ENCODE data around the gene RXRA. TPM values are rescaled to one million over a fixed set of nuclear protein-coding genes. Genes with fewer than 3 reads are reported as not detected.
"Not testable (repeated sequence)": the region's sequence is repeated elsewhere in the genome, so short reads cannot be mapped to it uniquely, and the experiment has no call there.

Gene RXRA
- polyA plus RNA-seq, 1 experiment: 12.0 TPM

- H3K36me3 ChIP-seq (ENCODE audit: control insufficient read depth, insufficient read depth, low read length): no peaks in the 10 kb centered on the region
- H3K4me3 ChIP-seq (ENCODE audit: low read depth, low read length): no peak overlapping the region
- ChIA-PET POLR2A (no interaction called here), CTCF (interaction anchor here (1.7 kb wide), 1 partner anchor 136 kb away, joined by 5 read pairs; no protein-coding TSS in a partner anchor)
- DNase-seq (ENCODE audit: low read depth): no peak
- no peak for TF ChIP-seq CTCF (IDR thresholded peaks at IDR 0.05; ENCODE audit: insufficient read depth, low read depth, low read length)
- peaks cover 6% of the 10 kb centered on the region for H3K27me3 ChIP-seq (ENCODE audit: control insufficient read depth, insufficient read depth, low read length)
Measured at GRCh38 chr9:134306636-134307600, 19.3 kb upstream of the RXRA start.

- ChIA-PET POLR2A (no interaction called here), CTCF (interaction anchor here (0.6 to 1.7 kb wide), 4 partner anchors 8 to 164 kb away, joined by 3 to 5 read pairs (median 3); no protein-coding TSS in a partner anchor)
- DNase-seq (ENCODE audit: low read depth): no peak
Measured at GRCh38 chr9:134307674-134308638, 18.3 kb upstream of the RXRA start.

GRCh38 chr9:134308639-134309220, 17.5 kb upstream of the RXRA start:
- DNase-seq (ENCODE audit: low read depth); H3K4me3 ChIP-seq (ENCODE audit: low read depth, low read length); CTCF ChIA-PET; H3K36me3 ChIP-seq (ENCODE audit: control insufficient read depth, insufficient read depth, low read length); H3K27me3 ChIP-seq (ENCODE audit: control insufficient read depth, insufficient read depth, low read length); POLR2A ChIA-PET: not testable (repeated sequence)

More at GRCh38 chr9:134307674-134308638, 18.3 kb upstream of the RXRA start:
- H3K36me3 ChIP-seq (ENCODE audit: control insufficient read depth, insufficient read depth, low read length): no peaks in the 10 kb centered on the region
- no peak overlapping the region for H3K4me3 ChIP-seq (ENCODE audit: low read depth, low read length)
- peaks cover 6% of the 10 kb centered on the region for H3K27me3 ChIP-seq (ENCODE audit: control insufficient read depth, insufficient read depth, low read length)
- TF ChIP-seq CTCF (IDR thresholded peaks at IDR 0.05; ENCODE audit: insufficient read depth, low read depth, low read length): no peak

- Histone ChIP-seq H3K27me3 (ENCODE audit: control insufficient read depth, insufficient read depth, low read length) (peaks cover 2% of the 10 kb centered on the region), H3K4me3 (ENCODE audit: low read depth, low read length) (no peak overlapping the region), H3K36me3 (ENCODE audit: control insufficient read depth, insufficient read depth, low read length) (no peaks in the 10 kb centered on the region)
- no peak for DNase-seq (ENCODE audit: low read depth)
- TF ChIP-seq CTCF (IDR thresholded peaks at IDR 0.05; ENCODE audit: insufficient read depth, low read depth, low read length): no peak
- ChIA-PET POLR2A (no interaction called here), CTCF (interaction anchor here (0.6 kb wide), 1 partner anchor 142 kb away, joined by 3 read pairs; no protein-coding TSS in a partner anchor)
Measured at GRCh38 chr9:134313470-134313869, 12.8 kb upstream of the RXRA start.

- no peak overlapping the region for H3K4me3 ChIP-seq (ENCODE audit: low read depth, low read length)
- TF ChIP-seq CTCF (IDR thresholded peaks at IDR 0.05; ENCODE audit: insufficient read depth, low read depth, low read length): no peak
- ChIA-PET CTCF (no interaction called here), POLR2A (no interaction called here)
- DNase-seq (ENCODE audit: low read depth): no peak
- H3K27me3 ChIP-seq (ENCODE audit: control insufficient read depth, insufficient read depth, low read length): peaks cover under 1% of the 10 kb centered on the region; the same call in 1 of the 2 replicates
- no peaks in the 10 kb centered on the region for H3K36me3 ChIP-seq (ENCODE audit: control insufficient read depth, insufficient read depth, low read length)
Measured at GRCh38 chr9:134314039-134314949, 12.0 kb upstream of the RXRA start.
